ENCODE results near the gene ANXA6.

The ANXA6 gene

DNA sequence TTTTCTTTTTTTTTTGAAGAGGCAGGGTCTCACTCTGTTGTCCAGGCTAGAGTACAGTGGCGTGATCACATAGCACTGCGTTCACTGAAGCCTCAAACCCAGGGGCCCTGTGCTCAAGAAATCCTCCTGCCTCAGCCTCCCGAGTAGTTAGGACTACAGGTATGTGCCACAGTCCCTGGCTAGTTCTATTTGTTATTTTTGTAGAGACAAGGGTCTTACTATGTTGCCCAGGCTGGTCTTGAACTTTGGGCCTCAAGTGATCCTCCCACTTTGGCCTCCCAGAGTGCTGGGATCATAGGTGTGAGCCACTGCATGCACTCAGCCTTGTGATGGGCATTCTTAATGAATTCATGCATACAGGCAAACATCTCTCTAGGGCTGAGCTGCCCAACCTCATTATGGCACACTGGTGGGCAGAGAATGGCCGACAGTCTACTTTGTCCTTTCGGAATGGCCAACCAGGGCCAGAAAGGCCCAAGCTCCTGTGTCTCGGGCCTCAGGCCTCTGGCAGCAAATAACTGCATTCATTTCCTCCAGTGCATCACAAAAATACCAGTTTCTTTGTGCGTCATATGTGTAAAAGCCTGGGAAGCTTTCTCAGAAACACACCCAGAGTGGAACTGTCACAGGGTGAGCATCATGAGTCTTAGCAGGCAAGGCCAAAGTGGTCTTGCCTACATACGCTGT is 27.2 kb downstream of the ANXA6 start:
- no peak for DNase-seq (ENCODE audit: low spot score)

DNA sequence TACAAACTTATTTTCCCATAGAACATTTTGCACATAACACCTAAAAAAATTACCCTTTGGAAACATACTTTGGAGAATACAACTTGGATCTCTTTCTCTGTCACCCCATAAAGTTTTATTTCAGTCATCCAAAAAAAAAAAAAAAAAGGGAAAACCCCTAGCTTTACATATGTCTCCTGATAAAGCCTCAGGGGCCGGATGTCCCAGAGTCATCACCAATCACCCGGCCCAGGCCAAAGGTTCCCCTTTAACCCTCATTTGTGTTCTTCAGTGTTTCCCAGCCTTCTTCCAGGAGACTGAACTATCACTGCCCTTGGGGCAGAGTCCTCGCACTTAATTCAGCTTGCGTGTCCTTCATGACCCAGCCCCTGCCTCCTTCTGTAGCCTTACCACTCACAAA is 28.8 kb downstream of the ANXA6 start:
- no peak for DNase-seq (ENCODE audit: low spot score)

DNA sequence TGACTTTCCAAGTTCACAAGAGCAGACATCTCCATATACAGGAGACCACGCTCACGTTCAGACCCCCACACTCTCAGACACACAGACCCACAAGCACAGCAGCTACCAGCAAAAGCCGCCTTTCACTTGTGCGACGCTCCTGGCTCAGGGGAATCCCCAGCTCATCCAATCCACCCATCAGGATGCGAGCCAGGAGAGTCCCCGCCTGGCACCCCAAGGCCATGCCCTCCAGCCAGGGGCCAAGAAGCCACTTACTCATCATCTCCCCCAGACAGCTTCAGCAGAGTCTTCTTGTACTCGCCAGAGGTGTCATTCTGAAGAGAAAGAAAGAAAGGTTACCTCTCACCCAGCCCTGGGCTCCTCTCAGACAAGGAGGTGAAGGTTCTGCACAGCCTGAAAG is 29.7 kb downstream of the ANXA6 start:
- no peak for DNase-seq (ENCODE audit: low spot score)

DNA sequence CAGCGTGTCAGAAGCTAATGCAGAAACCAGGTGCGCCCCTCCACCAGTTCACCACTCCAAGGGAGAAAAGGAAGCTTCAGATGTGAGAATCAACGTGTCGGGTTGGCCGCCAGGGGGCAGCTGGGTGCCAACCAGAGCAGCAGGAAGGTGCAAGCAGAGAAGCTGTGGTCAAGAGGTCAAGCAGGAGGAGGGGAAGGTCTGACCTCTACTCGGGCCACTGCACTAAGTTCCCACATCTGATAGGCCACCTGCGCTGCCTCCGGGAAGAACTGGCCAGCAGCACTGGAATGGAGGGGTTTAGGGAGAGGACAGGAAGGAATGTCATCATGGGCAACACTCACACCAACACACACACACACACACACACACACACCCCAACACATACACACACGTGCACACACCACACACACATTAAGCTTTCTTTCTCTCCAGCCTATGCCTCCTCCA is 31.4 kb downstream of the ANXA6 start:
- peak; percentile 60 for DNase-seq (ENCODE audit: low spot score)

DNA sequence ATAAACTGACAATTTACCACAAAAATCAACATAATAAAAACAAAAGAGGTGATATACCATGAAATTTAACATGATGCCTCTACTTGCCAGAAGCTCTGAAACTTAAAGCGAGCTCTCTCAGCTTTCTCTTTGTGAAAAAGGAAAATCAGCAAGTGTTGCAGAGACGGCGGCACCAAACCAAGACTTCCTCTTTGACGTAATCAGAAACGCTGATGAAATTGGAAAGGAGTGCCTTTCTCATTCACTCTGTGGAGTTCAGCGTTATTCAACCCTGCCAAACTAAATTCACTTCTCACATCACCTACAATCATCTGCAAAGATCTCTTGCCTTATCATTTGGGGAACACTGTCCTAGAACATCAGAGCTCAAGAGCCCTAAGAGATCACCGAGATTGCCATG is 32.2 kb downstream of the ANXA6 start:
- DNase-seq (ENCODE audit: low spot score): no peak

DNA sequence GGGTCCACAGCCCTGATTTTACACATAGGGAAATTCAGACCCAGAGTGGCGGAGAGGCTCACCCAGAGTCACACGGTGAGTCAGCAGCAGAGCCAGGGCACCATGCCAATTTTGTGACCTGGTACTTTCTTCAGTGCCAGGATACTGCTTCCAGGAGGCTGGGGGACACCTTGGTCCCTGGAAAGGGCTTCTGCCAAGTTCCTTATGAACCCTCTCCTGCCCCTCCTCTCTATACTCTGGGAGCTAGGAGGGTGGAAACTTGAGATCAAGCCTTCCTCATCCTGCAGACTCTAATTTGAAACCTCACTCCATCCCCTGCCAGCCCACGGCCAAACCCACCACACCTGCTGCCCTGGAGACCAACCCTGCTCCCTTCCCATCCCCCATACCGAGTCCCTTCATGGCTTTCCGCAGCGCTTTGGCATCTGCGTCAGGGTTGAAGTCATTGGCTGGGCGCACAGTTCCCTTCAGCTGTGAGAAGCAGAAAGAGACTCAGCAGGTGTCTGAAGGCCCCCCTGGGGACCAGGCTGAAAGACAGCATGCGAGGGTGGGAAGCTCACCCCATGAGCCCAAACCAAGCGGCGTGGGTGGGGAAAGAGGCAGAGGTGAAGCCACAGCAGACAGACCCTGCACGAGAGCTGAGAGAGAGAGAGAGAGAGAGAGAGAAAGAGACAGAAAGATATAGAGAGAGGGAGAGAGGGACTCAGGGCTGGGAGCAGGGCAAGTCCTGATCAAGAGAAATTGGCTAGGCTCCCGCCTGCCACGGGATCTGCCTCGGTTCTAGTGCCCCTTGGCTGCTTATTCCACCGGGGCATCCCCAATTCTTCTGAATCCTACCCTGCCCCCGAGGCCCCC is 33.5 kb downstream of the ANXA6 start:
- no peak for DNase-seq (ENCODE audit: low spot score)

DNA sequence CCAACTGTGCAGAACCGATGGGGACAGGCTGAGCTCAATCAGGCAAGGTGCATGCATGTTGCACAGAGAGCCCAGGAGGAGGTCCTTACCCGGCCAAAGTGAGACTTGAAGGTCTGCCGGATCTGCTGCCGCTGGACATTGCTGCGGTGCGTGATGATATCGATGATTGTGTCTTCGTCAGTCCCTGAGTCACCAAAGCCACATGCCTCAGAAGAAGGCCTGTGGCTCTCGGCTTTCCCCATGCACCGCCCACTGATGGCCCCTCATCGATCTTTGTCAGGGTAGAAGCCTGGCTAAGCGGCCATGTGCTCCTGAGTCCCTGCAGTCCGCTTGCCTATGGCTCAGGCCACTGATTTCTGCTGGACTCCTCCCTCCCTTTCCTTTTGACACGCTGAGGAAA is 34.8 kb downstream of the ANXA6 start:
- DNase-seq (ENCODE audit: low spot score): no peak

DNA sequence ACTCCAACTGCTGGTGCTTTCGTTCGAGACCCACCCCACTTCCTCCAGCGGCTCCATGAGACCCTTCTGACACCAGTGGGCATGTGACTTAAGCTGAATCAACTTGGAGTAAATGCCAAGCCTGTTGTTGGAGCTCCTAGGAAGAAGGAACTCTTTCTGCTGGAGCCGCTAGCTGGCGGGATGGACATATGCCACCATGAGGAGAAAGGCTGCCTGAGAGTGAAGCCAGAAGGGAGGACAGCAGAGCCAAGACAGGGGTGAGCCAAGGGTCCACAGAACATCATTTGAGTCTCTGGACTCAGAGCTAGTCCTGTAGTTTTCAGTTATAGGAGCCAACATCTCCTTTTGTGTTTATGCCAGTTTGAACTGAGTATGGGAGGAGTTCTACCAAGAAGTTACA is 35.9 kb downstream of the ANXA6 start:
- DNase-seq (ENCODE audit: low spot score): peak; percentile 47

DNA sequence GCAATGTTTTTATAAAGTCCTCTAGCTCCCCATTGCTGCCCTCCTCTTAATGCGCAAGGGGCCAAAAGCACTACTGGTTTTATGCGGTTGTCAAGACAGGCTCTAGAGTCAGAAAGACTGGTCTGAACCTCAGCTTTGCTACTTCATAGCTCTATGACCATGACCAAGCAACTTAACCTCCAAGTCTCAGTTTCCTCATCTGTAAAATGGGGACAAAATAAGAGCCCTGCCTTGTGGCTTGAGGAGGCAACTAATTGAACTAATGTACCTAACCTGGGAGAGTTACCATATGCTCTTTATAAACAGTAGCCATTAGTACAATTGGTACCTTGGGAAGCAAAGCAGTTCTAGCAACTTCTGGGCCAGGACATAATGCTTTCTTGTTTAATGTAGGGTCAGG is 36.5 kb downstream of the ANXA6 start:
- no peak for DNase-seq (ENCODE audit: low spot score)

DNA sequence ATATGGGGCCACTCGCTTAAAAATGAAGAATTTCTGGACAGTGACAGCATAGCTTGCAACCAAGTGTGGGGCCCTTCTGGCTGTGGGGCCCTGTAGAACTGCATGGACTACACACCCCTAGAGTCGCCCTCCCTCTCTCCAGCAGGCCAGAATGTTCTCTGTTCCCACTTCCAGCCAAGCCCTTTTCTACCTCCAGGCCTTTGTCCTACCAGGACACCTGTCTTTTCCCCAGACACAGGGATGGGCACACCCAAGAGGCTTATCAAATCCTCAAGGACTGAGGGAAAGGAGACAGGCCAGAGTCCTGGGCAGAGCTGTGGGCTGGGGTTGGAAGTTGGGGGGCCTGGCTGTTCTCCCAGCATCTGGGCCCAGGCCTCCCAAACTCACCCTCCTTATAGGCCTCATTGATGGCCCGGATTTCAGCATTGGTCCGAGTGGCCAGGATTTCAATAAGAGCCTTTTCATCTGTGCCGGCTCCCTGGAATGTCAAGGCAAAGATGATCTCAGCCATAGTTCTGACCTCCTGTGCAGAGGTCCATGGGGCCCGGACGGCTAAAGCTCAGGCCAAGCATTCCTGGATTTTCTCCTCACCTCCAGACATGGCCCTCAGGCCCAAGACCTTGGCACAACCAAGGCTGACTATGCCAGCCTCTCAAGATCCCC is 38.5 kb downstream of the ANXA6 start:
- DNase-seq (ENCODE audit: low spot score): no peak

DNA sequence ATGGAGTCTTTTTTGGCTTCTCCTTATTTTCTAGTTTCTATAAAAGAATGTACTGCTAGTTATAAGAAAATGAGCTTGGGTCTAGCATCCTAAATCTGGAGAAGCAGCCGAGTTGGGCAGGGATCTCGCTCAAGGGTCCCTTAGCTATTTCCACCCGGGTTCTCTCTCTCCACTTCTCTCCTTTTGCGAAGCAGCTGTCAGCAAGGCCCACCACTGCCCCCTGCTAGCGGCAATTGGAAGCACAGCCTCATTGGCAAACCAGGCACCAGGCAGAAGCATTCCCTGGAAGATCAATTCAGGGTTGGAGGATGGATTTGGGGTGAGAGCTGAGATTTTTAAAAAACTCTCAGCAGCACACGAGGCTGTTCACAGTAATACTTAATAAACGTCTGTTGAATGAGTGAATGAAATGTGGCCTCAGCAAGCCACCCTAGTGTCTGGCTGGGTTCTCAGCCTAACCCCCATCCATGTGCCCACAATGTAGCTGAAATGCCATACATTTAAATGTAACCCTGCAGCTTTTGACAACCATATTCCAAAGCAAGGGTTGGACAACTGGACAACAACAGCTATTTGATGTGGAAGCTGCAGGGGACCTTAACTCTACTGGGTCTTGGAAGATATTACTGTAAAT is 42.2 kb downstream of the ANXA6 start:
- peak; percentile 53 for DNase-seq (ENCODE audit: low spot score)

DNA sequence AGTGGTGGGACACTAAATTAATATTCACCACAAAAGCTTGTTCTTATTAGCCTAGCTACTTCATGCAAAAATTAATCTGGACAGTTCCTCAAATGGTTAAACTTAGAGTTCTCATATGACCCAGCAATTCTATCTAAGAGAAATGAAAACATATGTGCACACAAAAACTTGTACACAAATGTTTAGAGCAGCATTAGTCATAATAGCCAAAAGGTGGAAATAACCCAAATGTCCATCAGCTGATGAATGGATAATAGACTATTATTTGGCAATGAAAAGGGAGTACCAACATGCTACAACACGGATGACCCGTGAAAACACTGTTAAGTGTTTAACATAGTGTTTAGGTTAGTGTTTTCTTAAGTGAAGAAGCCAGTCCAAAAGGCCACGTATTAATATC is 43.9 kb downstream of the ANXA6 start:
- no peak for DNase-seq (ENCODE audit: low spot score)

DNA sequence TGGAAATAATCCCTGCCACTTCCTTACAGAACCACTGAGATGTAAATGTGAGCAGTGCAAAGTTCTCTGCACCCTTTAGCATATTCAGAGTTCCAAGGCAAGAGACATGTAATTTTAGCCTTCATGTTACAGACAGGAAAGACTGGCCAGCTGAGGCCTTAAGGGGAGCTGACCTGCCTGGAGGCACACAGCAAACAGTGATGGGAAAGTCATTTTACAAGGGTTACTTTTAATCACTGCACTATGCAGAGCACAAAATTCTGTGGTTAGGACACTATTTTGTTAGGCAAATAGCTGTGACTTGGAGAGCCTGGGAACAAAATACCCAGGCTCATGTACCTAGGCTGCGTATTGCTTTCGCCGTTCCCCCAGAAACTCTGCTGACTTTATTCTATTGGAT is 46.6 kb downstream of the ANXA6 start:
- DNase-seq (ENCODE audit: low spot score): no peak

DNA sequence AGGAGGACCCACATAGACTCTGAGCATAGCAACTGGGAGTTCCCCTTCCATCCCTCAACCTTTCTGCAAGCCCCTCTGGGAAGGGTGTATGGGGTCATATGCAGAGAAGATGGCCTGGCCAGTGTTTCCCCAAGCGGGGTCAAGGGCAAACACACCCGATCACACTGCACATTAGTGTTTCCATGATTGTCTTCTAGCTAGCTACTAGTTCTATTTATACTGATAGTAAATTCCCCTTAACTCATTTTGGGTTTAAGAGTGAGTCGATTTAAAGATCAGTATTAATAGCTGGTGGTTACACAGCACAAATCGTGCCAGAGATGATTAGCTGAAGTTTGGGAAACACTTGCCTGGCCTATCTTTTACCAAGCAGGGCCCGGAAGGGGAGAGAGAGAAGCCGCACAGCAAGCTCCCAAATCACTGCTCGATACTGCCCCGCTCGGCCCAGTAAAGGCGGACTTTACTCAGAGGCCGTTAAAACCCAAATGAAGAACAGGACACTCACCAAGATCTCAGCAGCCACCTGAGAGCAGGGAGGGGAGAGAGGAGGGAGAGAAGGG is 47.4 kb downstream of the ANXA6 start:
- no peak for DNase-seq (ENCODE audit: low spot score)

DNA sequence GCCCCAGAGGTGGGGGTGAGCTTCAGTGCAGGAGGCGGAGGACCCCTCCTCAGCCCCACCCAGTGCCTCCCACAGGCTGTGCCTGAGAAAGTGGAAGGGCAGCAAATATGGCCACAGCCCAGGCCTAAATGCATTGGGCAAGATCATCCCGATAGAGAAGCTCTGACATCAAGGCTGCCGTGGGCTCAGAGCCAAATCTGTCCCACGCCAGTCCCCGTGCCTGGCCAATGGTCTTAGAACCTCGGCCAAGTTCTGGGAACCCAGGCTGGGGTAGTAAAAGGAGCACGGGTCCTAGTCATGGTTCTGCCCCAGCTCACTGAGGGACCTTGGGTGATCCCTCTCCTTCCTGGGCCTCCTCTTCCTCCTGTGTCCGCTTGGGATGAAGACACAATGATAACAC is 49.0 kb downstream of the ANXA6 start:
- DNase-seq (ENCODE audit: low spot score): no peak

DNA sequence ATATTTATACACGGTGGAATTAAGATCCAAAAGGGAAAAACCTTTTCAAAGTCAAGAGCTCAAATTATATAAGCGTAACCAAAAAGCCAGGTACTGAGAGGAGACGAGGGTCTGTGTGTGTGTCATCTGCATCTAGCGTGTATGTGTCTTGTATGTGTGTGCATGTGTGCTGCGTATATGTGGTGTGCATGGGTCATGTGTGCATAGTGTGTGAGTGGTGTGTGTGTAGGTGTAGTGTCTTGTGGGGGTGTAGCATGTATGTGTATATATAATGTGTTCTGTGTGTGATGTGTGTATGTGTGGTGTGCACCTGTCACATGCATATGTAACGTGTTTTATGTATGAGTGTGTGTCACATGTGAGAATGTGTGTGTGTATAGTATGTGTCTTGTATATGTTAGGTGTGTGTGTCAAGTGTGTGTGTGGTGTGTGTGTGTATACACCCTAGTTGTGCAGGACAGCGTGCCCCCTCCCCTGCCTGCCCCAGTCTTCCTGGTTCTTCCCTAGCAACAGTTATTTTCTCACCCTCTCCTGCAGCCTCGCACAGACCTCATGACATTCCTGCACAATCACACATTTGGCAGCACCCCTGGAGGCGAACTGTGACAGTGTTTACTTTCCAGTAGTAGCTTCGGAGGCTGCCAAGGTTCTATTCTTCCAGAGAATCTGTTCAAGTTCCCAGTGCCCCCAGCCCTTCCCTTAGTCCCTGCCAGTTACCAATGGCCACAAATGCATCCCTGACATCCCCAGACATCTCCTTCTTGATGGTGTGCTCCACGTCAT is 49.6 kb downstream of the ANXA6 start:
- DNase-seq (ENCODE audit: low spot score): peak; percentile 49

DNA sequence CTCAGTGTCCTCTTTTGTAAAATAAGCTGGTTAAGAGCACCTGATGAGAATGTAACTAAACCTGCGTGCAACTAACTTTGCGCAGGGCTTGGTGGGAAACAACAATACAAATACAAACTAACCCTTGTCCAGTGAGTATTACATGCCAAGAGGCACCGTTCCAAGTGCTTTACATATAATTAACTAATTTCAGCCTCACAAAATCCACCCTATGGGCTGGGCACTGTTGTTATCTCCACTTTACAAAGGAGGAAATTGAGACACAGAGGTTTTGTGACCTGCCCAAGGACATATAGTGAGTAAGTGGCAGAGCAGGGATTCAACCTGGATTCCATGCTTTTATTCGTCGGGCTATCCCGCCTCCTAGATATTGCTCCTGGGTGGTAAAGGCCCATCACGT is 50.5 kb downstream of the ANXA6 start:
- no peak for DNase-seq (ENCODE audit: low spot score)

DNA sequence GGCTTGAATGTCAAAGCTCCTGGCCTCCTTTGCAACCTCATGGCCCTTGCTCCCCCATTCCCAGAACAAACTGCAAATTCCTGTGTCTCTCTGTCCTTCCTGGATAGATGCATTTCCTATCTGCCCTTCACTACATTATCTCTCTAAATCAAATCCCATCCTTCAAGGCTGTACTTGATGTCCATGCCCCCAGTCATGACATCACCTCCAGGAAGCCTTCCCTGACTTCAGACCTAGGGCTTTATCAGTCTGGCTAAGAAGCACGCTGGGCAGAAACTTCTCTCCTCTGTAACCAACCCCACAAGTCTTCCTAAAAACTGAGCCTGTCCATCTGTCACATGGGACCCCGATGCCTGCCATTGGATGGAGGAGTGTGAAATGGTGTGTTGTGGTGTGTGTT is 51.1 kb downstream of the ANXA6 start:
- no peak for DNase-seq (ENCODE audit: low spot score)

DNA sequence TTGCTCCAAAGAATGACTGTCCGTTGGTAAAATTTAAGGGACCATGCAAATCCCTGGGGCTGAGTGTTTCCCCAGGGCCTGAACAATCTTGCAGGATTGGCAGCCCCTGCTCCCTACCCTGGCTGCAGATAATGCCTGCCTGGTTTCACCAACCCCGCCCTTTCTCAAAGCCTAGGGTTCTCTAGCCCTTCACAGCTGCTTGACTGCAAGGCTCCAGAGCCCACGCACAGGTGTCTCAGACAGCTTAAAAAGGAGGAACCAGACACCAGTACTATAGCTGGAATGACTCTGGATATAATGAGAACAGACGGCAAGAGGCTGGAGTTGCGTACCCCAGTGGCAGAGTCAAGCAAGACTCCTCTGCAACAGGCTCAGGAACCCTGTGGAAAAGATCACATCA is 51.5 kb downstream of the ANXA6 start:
- DNase-seq (ENCODE audit: low spot score): no peak

DNA sequence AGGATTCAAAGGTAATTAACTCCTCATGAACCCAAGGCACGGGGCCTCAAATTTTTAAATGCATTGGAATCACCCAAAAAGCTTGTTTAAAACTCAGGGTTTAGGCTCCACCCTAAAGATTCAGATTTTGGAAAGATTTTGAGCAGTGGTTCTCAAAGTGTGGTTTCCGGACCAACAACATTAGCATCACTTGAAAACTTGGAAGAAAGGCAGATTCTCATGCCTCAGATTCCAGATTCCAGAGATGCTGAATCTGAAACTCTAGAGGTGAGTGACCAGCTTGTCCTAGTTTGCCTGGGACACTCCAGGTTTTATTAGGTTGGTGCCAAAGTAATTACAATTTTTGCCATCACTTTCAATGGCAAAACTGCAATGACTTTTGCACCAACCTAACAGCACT is 52.0 kb downstream of the ANXA6 start:
- no peak for DNase-seq (ENCODE audit: low spot score)

DNA sequence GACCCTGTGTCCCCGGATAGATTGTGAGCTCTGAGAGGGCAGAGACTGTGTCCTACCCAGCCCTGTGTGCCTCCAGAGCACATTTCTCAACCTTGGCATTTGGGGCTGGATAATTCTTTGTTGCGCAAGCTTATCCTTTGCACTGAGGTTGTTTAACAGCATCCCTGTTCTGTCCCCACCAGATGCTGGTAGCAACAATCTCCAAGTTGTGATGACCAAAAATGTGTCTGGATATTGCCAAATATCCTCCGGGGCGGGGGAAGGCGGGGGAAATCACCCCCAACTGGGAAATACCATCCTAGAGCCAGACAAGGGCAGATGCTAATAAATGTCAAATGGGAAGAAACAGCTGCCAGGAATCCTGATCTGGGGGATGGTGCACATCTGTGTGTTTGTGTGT is 52.8 kb downstream of the ANXA6 start:
- no peak for DNase-seq (ENCODE audit: low spot score)

DNA sequence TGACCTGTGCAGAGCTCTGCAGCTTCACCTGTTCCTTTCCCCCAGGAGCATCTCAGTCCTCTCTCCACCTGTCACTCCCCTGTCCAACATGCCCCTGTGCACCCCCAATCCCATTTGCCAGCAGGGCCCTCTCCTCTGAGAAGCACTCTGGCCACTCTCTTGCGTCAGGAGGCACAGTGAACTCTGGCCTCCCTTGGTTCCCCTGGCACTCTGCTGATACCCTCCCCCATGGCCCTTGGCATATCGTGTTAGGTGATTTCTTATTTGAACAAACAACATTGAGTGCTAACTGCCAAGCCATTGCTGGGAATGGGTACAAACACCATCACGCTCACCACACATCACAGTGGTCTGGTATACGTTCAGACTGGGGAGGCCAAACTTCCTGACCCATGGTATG is 55.8 kb downstream of the ANXA6 start:
- no peak for DNase-seq (ENCODE audit: low spot score)
